GM18498 (cell line): ENCODE measurements around the gene FAM72B.
"Not testable (repeated sequence)": the region's sequence is repeated elsewhere in the genome, so short reads cannot be mapped to it uniquely, and the experiment has no call there.

Experiments
- ATAC-seq: cut with Tn5 transposase; IDR thresholded peaks from one replicate; pipeline ENCODE4 v1.9.1; 2021; ENCODE audit warnings: mild to moderate bottlenecking, moderate library complexity; ENCODE audit not compliant: unreplicated experiment

The FAM72B gene

GRCh38 chr1:121184290-121185127, at the start of gene FAM72B, which contains the start of gene SRGAP2C:
Gene FAM72B (minus strand): TSS chr1:121184340. CDS start chr1:121183489, 851 bp downstream.
Gene SRGAP2C (plus strand): TSS chr1:121184975. CDS start chr1:121187447, 2,472 bp downstream.
- peak; percentile 82 for ATAC-seq

GRCh38 chr1:121232445-121233125, 48.4 kb upstream of the FAM72B start:
- peak; percentile 84 for ATAC-seq

- not testable (repeated sequence) for ATAC-seq
Observed at GRCh38 chr1:121230636-121231035, 46.5 kb upstream of the FAM72B start.

- not testable (repeated sequence) for ATAC-seq
Observed at GRCh38 chr1:121227544-121228330, 43.6 kb upstream of the FAM72B start.

GRCh38 chr1:121226925-121227324, 42.8 kb upstream of the FAM72B start:
- not testable (repeated sequence) for ATAC-seq

- not testable (repeated sequence) for ATAC-seq
Observed at GRCh38 chr1:121226295-121226904, 42.3 kb upstream of the FAM72B start.

GRCh38 chr1:121224714-121225113, 40.6 kb upstream of the FAM72B start:
- peak; percentile 98 for ATAC-seq

GRCh38 chr1:121221770-121222169, 37.6 kb upstream of the FAM72B start:
- peak; percentile 73 for ATAC-seq

- ATAC-seq = not testable (repeated sequence)
Observed at GRCh38 chr1:121216676-121217075, 32.5 kb upstream of the FAM72B start.

- ATAC-seq = not testable (repeated sequence)
Observed at GRCh38 chr1:121215699-121216417, 31.7 kb upstream of the FAM72B start.

GRCh38 chr1:121214544-121215156, 30.5 kb upstream of the FAM72B start:
- ATAC-seq = peak; percentile 66

- ATAC-seq = not testable (repeated sequence)
Observed at GRCh38 chr1:121213491-121213890, 29.4 kb upstream of the FAM72B start.

- not testable (repeated sequence) for ATAC-seq
Observed at GRCh38 chr1:121210778-121211177, 26.6 kb upstream of the FAM72B start.

- ATAC-seq = not testable (repeated sequence)
Observed at GRCh38 chr1:121208375-121208774, 24.2 kb upstream of the FAM72B start.

- not testable (repeated sequence) for ATAC-seq
Observed at GRCh38 chr1:121207328-121207727, 23.2 kb upstream of the FAM72B start.

GRCh38 chr1:121205786-121206711, 21.9 kb upstream of the FAM72B start:
- ATAC-seq = not testable (repeated sequence)

- not testable (repeated sequence) for ATAC-seq
Observed at GRCh38 chr1:121202986-121203385, 18.8 kb upstream of the FAM72B start.
